Left ventricle myocardium inferior (tissue), 1 donor: ENCODE measurements around the gene SYP. TPM values are rescaled to one million over a fixed set of nuclear protein-coding genes. Genes with fewer than 3 reads are reported as not detected.

Experiments
- DNase-seq: peaks from one replicate; pipeline ENCODE4 v3.0.0-alpha.2; 2020
- H3K27ac ChIP-seq: fragments of 200-600 bp; replicated peaks from 2 replicates; pipeline ENCODE4 v1.8.0; 2021
- H3K27me3 ChIP-seq: fragments of 200-600 bp; 2 replicates; pipeline ENCODE4 v1.8.0; 2021; ENCODE audit warnings: low read depth
- H3K36me3 ChIP-seq: fragments of 200-600 bp; 2 replicates; pipeline ENCODE4 v1.8.0; 2021
- H3K4me1 ChIP-seq: fragments of 200-600 bp; 2 replicates; pipeline ENCODE4 v1.8.0; 2021
- H3K4me3 ChIP-seq: fragments of 200-600 bp; 2 replicates; pipeline ENCODE4 v1.8.0; 2021; ENCODE audit warnings: mild to moderate bottlenecking, moderate library complexity
- H3K9me3 ChIP-seq: fragments of 200-600 bp; replicated peaks from 2 replicates; pipeline ENCODE4 v1.8.0; 2021
- intact Hi-C: fragments of 100-400 bp; cut with micrococcal nuclease; formaldehyde crosslinking; loops from one replicate; pipeline ENCODE4 v1.11.0; 2022
- total RNA-seq: library from RNA; stranded (reverse); fragmentation: NEBNext Ultra II Directional; extraction: Animal tissue kit (Norgen Biotek cat#: 25700); gene quantifications from one replicate; pipeline ENCODE4 v1.2.1, GENCODE V29; 2021
- TF ChIP-seq, protein P1 (sequence below): fragments of 200-600 bp; IDR thresholded peaks from 2 replicates; pipeline ENCODE4 v1.8.0; 2021; ENCODE audit warnings: antibody characterized with exemption, mild to moderate bottlenecking, borderline replicate concordance
- donor health status: DM: no; HTN: yes; CAD: no; lungs with severe emphysema.

SYP gene
- total RNA-seq, 1 donor from 2014 or later: 1.6 TPM

DNA sequence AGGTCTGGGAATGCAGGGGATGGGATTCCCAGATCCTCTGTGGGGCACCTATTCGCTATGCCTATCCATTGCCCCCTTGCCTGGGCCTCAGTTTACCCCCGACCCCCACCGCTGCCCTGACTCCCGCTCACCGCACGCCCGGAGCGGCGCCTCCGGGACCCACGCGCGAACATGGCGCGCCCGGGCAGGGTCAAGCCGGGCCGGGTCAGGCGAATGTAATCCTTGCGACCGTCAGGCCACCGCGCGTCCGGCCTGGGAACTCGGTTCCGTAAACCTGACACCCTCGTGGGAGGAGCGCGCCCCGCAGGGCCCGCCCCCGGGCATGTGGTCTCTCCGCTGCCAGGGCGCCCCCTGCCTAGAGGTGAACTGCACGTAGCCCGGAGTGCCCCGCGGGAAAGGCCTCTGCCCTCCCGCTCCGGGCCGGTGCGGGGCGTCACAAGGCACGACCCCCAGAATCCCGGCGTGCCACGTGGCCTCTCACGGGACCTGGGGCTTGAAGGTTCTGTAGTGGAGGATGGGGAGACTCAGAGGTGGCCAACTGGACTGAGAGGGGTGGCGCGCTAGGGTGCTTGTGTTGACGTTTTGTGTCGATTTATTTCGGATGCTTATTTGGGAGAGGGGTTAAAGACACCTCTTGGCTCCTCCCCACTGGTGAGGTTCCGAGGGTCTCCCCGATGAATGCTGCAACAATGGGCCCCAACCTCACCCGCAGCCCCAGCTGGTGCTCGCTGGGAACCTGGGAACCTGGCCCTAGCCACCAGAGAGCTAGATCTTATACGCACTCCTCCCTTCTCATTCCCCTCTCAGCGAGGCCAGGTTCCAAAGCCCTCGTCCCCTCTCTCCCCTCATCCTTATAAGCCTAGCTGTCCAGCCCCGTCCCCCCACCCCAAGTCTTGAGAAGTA, 13.6 kb downstream of the SYP start, which contains the start of gene PRICKLE3:
PRICKLE3 (minus strand) TSS at position 249 of the 903 bp plus-strand sequence; CDS start at position 173, 76 bp downstream.
- no peaks in the 10 kb centered on the region for H3K9me3 ChIP-seq
- H3K4me1 ChIP-seq: peaks cover 24% of the 10 kb centered on the region
- H3K4me3 ChIP-seq: peak within 1 kb of the TSS; percentile 69
- H3K27me3 ChIP-seq: no peaks in the 10 kb centered on the region
- H3K36me3 ChIP-seq: peaks cover 18% of the 10 kb centered on the region
- intact Hi-C loops: no loop called here
- peak within 1 kb of the TSS; percentile 88 for H3K27ac ChIP-seq
- TF ChIP-seq, protein P1, sequence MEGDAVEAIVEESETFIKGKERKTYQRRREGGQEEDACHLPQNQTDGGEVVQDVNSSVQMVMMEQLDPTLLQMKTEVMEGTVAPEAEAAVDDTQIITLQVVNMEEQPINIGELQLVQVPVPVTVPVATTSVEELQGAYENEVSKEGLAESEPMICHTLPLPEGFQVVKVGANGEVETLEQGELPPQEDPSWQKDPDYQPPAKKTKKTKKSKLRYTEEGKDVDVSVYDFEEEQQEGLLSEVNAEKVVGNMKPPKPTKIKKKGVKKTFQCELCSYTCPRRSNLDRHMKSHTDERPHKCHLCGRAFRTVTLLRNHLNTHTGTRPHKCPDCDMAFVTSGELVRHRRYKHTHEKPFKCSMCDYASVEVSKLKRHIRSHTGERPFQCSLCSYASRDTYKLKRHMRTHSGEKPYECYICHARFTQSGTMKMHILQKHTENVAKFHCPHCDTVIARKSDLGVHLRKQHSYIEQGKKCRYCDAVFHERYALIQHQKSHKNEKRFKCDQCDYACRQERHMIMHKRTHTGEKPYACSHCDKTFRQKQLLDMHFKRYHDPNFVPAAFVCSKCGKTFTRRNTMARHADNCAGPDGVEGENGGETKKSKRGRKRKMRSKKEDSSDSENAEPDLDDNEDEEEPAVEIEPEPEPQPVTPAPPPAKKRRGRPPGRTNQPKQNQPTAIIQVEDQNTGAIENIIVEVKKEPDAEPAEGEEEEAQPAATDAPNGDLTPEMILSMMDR: peak; percentile 37
- DNase-seq: peak; percentile 85

DNA sequence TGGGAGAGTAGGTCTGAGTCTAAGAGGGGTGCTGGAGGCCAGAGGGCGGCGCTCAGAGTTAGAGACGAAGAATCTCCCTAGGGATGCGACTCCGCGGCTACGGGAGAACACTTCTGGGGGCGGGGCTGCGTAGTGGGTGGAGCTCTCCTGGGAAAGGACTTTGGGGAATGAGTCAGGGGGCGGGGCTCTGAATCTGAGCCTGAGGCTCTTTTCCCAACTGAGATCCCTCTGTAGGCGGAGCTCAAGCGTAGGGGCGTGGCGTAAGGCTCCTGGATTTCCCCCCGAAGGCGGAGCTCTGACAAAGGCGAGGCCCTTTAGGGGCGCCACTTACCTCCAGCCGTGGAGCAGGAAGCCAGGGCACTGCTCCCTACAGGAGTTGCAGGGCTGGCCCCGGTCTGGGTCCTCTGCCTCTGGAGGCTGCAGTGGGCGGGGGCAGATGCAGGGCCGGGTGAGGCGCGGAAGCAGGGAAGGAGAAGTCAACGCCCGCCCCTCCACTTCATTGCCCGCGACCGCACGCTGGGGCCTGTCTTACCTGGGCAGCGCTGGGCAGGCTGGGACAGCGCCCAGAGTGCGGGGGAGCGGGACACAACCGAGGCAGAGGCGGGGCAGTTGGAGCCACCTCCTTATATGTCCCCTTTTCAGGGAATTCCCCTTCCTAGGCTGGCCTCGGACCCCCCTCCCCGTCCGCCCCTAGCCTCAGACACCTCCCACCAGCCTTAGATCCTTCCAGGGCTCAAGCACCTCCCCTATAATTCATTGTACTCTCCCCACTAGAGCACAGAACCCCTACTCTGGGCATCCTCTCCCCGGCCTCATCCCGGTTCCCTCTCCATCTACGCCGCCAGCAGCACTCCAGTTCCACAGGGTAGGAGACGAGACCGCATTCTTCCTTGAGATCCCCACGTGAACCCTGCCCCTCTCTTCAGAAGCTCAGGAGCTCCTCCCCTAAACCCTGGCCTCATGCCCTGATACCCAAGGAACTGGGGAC, 15.4 kb downstream of the SYP start:
- Histone ChIP-seq H3K27me3 (no peaks in the 10 kb centered on the region), H3K4me3 (peak overlapping the region; percentile 69), H3K9me3 (no peaks in the 10 kb centered on the region), H3K27ac (peak overlapping the region; percentile 88), H3K36me3 (peaks cover 26% of the 10 kb centered on the region), H3K4me1 (peaks cover 15% of the 10 kb centered on the region)
- DNase-seq: peak; percentile 91
- intact Hi-C loops: no loop called here
- TF ChIP-seq, protein P1: no peak

DNA sequence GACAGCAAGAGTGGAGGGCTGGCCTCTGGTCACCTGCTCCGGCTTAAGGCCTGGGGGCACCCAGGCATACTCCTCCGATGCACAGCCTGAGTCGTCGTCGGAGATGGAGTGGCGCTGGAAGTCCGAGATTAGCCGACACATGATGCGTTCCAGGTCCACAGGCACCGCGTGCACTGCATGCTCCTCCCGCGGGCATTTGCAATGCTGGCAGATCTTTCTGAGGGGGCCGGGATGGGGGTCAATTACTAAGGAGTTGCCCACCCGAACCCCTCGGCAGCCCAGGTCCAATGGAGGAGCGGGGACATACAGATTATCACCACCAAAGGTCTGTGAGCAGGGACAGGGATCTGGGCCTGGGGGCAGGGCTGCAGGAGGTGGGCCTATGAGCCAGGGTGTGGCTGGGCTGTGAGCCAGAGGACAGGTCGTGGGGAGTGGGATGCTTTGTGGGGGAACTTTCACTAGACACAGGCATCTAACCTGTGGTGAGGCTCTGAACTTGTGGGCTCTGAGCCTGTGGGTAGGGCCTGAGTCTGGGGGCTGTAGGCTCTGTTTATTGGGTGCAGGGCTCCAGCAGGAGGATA, 16.2 kb downstream of the SYP start:
- Histone ChIP-seq H3K4me3 (peak overlapping the region; percentile 69), H3K4me1 (peaks cover 15% of the 10 kb centered on the region), H3K27me3 (no peaks in the 10 kb centered on the region), H3K9me3 (no peaks in the 10 kb centered on the region), H3K27ac (peak overlapping the region; percentile 88), H3K36me3 (peaks cover 34% of the 10 kb centered on the region)
- intact Hi-C loops: no loop called here
- no peak for DNase-seq
- TF ChIP-seq, protein P1: no peak

DNA sequence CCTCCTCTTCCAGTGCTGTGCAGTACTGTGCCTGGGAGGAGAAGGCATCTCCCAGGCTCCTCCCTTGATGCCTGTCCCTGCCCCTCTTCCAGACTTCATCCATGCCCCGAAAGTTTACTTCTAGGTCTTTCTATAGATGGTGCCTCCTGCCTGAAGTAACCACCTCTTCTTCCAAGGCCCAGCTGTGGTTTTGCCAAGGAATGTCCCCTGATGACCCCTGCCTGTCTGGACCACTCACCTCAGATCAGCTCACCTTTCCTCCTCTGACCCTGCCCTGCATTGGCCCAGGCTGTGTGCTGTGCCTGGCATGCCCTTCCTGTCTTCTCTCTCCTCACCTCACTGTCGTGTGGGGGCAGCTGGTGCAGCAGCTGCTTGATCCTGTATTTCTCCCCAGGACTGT, 20.6 kb downstream of the SYP start:
- H3K4me3 ChIP-seq: no peak overlapping the region
- no peak overlapping the region for H3K27ac ChIP-seq
- intact Hi-C loops: no loop called here
- peaks cover 4% of the 10 kb centered on the region for H3K4me1 ChIP-seq
- H3K36me3 ChIP-seq: peaks cover 41% of the 10 kb centered on the region
- no peaks in the 10 kb centered on the region for H3K9me3 ChIP-seq
- TF ChIP-seq, protein P1: no peak
- DNase-seq: no peak
- H3K27me3 ChIP-seq: no peaks in the 10 kb centered on the region

DNA sequence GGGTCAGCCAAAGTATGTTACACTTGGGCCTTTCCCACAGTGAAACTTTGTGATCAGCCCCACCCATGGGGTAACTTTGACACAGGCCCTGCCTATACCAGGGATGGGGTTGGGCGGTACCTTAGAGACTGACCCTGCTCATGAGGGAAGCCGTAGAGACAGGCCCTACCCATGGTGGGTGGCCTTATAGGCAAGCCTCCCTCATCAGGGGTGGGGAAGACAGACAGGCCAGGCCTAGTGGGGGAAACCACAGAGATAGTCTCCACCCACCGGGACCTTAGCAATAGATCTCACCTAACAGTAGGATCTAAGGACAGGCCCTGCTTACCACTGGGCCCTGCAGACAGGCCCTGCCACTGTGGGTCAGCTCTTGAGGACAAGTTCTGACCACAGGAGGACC, 21.5 kb downstream of the SYP start:
- H3K4me1 ChIP-seq: no peaks in the 10 kb centered on the region
- TF ChIP-seq, protein P1: no peak
- H3K27ac ChIP-seq: no peak overlapping the region
- H3K9me3 ChIP-seq: no peaks in the 10 kb centered on the region
- H3K36me3 ChIP-seq: peaks cover 47% of the 10 kb centered on the region
- no peaks in the 10 kb centered on the region for H3K27me3 ChIP-seq
- intact Hi-C loops: no loop called here
- DNase-seq: no peak
- H3K4me3 ChIP-seq: no peak overlapping the region
